ENCODE results near the gene KRTAP15-1.

Gene KRTAP15-1, protein sequence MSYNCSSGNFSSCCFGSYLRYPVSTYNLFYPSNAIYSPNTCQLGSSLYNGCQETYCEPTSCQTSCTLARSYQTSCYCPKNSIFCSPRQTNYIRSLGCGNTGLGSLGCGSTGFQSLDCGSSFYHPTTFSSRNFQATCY

DNA sequence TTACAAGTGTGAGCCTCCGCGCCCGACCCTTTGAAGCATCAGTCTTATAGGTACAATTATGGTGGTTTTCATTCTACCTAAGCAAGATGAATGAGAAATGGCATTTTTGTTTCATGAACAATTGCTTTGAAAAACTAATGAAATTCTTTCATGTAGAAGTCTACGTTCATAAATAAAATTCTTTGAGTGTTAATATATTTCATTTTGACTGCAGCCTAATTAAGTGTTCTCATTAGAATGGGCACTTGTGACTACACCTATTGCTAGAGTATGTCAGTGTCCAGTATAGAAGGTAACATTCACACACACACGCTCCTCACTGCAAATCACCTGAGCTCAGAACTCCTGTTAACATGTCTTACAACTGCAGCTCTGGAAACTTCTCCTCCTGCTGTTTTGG is at the start of gene KRTAP15-1:
TSS of gene KRTAP15-1 (plus strand) at position 301 of the 400 bp plus-strand sequence. CDS start at position 354, 53 bp downstream.
- DNase-seq (ENCODE audit: low read depth in 1 of 2, low spot score in 1 of 2) = no peak

DNA sequence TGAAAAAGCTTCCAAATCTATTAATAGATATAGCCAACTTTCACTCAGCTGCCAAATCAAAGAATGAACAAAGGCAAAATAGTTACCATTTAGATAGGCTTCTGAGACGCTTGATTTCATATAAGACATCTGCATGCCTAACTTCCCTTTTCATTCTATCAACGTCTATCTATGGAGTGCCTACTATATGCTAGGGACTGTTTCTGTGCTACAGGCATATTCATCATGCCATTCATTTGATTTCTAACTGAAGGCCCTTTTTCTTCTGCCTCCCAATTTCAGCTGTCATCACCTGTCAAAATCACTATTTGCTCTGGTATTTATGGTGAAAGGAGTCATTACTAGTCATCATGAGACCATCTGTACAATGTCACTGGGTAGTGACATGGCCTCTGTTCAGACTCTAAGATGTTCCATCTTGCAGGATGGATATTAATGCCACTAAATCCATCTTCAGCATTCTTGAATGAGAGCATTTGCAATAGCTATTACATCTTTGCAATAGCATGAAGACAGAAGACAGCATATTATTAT is 48.5 kb upstream of the KRTAP15-1 start:
- no peak for DNase-seq (ENCODE audit: low read depth in 1 of 2, low spot score in 1 of 2)

DNA sequence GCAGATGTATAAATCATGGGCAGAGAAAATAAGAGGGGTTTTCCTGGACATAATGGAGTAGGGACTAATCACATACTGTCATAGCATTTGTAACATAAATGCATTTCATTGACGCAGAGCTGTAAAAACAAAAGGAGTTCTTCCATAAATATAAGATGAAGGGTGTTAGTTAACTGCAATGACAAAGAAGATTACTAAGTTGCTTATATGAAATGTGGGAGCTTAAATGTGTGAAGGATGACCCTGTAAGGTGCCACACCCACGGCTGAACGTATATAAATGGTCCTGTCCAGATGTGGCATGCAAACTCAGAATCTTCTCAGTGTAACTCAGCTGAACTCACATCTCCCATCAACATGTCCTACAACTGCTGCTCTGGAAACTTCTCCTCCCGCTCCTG is 44.3 kb upstream of the KRTAP15-1 start, which contains the start of gene KRTAP13-1:
TSS of gene KRTAP13-1 (plus strand) at position 301 of the 400 bp plus-strand sequence. CDS start at position 357, 56 bp downstream.
- DNase-seq (ENCODE audit: low read depth in 1 of 2, low spot score in 1 of 2) = no peak

DNA sequence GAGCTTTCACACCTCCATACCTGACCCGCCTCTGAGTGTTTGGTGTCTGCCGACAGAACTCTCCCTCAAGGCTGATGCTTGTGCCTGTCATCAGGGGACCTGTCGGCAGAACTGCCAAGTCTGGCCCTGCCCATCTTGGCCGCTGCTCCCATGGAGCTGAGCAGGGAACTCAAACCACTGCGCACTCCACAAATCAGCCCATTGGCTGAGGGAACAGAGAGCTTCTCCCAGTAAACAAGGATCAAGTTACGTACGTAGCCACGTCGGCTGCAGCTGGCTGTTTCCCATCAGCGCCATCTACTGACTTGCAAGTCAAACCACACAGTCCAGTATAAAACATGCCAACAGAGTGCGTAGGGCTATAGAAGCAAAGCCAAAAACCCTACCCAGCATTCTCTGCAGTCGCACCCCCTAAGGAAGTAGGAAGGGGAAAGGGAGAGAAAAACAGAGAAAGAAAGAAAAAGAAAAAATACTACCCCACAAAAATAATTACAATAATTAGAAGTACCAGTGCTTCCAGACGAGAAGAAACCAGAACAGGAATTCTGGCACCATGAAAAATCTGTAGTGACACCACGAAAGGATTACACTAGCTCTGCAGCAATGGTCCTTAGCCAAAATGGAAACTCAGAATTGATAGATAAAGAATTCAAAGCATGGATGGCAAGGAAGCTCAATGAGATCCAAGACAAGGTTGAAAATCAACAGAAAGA is 31.1 kb upstream of the KRTAP15-1 start:
- DNase-seq (ENCODE audit: low read depth in 1 of 2, low spot score in 1 of 2) = no peak

DNA sequence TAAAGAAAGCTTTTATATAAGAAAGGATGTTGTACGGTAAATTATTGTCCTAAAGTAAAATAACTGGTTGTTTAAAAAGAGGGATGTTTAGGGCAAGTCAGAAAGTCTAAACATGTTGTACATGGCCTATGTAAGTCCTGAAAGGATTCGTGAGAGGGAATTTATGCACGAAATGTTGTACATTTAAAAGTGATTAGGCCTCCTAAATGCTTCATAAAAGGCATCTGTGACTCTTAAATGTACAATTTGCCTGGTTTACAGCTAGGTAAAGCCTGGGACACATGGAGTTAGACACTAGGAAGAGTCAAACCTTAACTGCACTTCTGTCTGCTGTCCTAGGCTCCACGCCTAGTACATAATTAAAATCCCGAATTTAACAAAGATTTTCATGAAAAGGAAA is 24.1 kb upstream of the KRTAP15-1 start:
- no peak for DNase-seq (ENCODE audit: low read depth in 1 of 2, low spot score in 1 of 2)

DNA sequence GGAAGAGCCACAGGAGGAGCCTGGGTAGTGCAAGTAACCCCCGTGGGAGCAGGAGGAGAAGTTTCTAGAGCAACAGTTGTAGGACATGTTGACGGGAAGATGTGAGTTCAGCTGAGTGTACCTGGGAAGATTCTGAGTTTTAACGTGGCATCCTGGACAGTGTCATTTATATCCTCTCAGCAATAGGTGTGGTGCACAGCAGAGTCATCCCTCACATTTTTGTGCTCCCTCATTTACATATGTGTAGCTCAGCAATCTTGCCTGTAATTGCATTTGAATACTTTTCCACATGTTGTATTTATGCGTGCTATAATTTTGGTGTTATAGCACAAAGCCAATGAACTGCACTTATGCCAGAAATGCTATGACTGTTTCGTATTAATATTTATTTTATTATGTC is 14.2 kb upstream of the KRTAP15-1 start, which contains the start of gene KRTAP13-3:
TSS of gene KRTAP13-3 (minus strand) at position 101 of the 400 bp plus-strand sequence. CDS start at position 87, 14 bp downstream.
- no peak for DNase-seq (ENCODE audit: low read depth in 1 of 2, low spot score in 1 of 2)

DNA sequence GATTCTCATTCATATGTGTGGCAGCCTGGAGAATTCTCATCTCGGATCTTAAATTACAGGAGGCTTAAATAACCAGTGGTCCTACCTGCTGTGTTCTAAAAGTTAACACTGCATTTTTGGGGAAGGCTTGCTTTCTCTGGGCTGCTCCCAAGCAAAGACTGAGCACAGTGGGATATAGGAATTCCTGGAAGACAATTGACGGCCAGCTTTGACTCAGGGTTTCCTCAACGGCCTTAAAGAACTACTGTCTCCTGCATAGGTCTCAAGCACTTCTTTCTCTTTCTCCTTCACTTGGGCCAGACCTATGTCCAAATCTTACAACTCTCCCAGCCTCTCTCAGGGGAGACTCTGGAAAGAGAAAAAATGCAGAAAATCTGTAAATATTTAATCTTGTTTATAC is 13.3 kb upstream of the KRTAP15-1 start:
- no peak for DNase-seq (ENCODE audit: low read depth in 1 of 2, low spot score in 1 of 2)

DNA sequence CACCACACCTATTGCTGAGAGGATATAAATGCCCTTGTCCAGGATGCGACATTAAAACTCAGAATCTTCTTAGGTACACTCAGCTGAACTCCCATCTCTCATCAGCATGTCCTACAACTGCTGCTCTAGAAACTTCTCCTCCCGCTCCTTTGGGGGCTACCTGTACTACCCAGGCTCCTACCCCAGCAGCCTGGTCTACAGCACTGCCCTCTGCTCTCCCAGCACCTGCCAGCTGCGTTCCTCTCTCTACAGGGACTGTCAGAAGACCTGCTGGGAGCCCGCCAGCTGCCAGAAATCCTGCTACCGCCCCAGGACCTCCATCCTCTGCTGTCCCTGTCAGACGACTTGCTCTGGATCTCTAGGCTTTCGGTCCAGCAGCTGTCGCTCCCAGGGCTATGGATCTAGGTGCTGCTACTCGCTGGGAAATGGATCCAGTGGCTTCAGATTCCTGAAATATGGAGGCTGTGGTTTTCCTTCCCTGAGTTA is 9.9 kb upstream of the KRTAP15-1 start, which contains the start of gene KRTAP13-4:
TSS of gene KRTAP13-4 (plus strand) at position 51 of the 486 bp plus-strand sequence. CDS start at position 107, 56 bp downstream.
- no peak for DNase-seq (ENCODE audit: low read depth in 1 of 2, low spot score in 1 of 2)

DNA sequence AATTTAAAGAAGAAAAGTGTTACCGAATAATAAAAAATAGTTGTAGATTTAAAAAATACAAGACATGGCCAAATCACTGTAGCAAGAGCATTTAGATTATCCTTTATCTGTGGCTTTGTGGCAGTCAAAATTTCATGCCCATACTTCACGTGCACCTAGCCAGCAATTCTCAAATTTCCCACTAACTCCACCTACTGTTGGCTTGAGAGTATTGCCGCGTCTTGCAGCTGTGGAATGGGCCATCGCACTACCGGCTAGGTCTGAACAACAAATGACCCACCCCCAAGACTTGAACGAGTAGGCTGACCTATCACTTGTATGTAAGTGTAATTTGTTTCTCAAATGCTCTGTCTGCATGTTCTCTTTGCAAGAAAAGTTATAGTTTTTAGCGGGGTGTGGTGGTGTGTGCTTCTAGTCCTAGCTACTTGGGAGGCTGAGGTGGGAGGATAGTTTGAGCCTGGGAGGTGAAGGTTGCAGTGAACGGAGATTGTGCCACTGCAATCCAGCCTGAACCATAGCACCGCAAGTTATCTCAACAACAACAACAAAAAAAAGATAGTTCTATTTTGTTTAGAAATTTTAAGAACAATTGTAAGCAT is 5.9 kb upstream of the KRTAP15-1 start:
- no peak for DNase-seq (ENCODE audit: low read depth in 1 of 2, low spot score in 1 of 2)

DNA sequence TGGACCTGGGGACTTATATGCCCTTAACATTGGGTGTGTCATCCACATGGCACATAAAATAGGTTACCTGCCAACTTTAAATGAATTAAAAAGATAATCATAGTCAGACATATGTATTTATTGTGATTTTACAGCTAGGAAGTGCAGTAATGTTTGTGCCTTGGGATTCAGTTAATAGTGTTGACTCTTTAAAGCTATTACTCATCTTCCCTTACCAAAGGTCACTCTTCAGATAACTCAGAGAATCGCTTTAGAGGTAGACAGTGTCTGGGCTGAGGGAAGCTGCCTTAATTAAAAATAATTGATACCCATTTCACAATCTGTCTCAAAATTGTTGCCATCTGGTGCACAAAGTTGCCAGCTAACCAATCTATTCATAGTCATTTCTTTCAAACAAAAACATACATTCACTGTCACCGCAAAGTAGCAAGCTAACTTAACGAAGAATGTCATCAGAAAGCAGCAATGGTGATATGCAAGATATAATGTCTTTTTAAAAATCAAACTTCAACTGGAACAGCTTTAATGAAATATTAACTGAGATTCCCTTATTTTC is 3.0 kb upstream of the KRTAP15-1 start:
- DNase-seq (ENCODE audit: low read depth in 1 of 2, low spot score in 1 of 2) = no peak

DNA sequence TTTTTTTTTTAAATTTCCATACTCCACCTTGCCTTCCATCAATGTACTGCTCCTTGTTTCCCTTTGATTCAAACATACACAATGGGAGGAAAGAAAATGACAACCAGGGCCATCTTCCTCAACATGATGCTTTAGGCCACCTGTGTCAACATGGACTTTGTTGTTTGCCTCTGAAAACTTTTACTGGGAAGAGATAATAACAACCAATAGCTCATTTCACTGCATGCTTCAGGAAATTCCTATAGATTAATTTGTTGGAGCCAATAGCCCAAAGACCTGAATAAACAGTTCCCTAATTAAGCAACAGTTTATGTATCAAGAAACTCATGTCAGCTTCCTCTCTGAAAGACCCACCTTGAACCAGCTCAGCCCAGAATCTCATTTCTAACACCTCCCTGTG is 3.2 kb downstream of the KRTAP15-1 start:
- no peak for DNase-seq (ENCODE audit: low read depth in 1 of 2, low spot score in 1 of 2)

DNA sequence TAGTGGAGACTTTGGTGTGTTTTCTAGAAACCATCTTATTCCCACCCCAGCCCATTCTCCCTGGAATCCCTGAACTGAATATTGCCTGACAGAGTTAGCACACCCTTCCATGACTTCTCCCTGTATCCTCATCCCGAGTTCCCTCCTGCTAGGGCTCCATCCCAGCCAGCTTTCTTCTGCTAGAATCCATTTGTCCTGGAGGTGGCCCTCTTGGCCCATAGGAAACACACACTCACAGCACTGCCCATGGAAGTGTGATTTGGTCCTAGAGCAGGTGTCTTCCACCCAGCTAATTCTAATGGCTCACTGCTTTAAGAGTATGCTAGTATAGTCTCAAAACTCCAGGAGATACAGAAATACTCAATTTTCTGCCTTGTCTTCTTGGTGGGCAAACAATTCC is 4.1 kb downstream of the KRTAP15-1 start:
- DNase-seq (ENCODE audit: low read depth in 1 of 2, low spot score in 1 of 2) = no peak

DNA sequence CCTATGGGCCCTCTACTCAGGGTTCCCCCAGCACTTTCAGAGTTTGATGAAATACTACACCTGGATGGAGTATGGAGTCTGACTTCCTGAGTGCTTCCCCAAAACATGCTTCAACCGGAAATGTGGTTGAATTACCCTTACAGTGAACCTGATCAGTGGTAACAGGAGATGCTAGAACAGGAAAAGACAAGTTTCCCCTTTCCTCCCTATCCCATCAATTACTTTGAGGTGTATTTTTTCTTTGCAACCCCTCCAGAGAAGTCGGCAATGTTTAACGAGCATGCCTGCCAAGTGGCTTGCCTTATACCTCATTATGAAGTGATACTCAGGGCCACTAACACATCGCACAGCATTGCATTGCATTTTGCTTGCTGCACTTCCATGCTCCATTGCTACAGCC is 7.0 kb downstream of the KRTAP15-1 start:
- no peak for DNase-seq (ENCODE audit: low read depth in 1 of 2, low spot score in 1 of 2)

DNA sequence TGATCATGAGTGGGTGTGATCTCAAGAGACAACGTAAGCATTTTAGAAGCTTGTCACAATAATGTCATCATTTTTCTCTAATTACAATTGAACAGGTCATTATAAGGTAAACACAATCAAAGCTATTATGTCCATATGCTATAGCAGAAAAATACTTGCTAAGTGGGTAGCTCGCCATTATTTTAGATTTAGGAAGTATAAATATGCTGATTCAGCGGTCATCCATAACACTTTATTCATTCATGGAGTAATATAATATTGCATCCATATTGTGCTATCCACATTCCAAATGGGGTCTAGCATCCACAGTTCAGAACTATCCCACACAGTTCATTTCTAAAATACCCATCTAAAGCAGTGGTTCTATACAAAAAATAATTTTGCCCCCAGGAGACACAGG is 8.4 kb downstream of the KRTAP15-1 start:
- DNase-seq (ENCODE audit: low read depth in 1 of 2, low spot score in 1 of 2) = no peak

DNA sequence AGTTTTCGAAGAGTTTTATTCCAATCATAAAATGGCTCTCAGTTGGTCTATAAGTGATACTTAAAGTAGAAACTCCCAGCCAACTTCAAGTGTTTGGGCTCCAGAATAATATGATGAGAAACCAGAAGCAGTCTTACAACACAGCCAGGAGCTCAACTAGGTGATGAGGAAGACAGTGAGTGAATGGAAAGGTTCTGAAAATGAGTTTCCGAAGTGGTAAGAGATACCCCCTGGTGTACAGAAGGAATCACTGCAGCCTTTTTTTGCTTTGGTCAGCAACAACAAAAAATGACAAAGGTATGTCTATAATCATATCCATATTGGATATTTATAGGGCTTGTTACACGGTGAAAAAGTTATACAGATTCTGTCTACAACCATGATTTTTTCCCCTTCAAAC is 23.6 kb downstream of the KRTAP15-1 start:
- DNase-seq (ENCODE audit: low read depth in 1 of 2, low spot score in 1 of 2) = no peak

DNA sequence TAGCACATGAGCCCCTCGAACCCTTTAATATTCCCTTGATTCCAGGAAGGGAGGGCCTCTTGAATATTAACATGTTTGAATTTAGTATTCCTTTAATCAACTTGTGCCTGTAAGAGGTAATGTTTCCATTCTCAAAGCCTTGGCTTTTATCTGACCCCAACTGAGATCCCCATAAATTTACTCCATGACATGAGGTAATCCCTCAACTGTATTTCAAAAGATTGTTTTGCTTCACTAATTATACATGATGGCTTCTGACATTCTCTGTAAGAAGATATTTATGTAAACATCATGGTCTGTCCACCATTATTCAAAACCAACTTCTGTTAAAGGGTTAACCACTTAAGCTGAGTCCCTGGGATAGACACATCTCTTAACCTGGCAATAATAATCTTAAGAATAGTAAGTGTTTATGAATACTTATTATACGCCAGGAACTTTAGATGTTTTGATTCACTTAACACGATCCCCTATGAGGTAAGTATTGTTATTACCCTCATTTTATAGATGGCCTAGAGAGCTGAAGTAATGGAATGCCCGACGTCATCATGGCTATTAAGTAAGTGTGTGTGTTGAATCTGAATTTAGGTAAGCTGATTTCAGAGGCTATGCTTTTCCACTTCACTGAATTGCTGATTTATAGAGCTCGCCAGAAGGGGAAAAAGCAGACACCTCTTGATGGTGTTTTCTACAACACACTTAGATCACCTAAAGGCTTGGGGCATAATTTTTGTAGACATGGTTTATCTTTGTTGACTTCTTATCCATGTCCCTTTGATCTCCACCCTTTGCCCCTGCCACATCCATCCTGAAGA is 29.0 kb downstream of the KRTAP15-1 start:
- DNase-seq (ENCODE audit: low read depth in 1 of 2, low spot score in 1 of 2) = no peak

DNA sequence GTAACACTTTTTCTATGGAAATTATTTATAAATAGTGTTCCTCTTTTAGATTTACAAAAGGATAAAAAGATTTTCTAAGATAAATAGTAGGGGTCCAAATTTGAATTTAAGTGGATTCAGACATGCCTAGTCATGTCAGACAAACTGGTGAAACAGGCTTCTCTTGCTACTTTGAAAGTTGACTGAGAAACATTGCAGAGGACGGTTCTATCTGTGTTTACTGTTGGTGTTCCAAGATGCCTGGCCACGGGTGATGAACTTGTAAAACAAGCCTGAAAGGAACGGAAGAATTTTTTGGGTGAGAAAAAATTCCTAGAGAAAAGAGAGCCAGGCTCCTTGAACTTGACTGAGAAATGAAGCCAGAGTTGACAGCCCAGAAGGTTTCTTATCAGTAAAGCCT is 37.9 kb downstream of the KRTAP15-1 start:
- no peak for DNase-seq (ENCODE audit: low read depth in 1 of 2, low spot score in 1 of 2)

DNA sequence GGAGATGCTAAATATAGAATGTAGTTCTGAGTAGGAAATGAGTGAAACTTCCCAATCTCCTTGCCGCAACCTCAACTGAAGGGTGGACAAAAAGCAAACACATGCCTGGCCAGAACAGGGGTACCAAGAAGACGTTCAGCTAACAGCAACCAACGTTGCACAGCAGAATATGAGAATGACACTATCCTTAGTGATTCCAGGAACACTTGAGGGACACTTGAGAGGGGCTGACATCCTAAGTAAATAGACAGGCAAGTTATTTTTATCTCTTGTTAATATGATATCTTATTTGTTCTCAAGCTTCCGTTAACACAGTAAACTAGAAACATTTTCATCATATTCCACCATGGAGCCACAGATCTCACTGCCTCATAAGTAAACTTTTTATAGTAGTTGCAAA is 39.2 kb downstream of the KRTAP15-1 start:
- DNase-seq (ENCODE audit: low read depth in 1 of 2, low spot score in 1 of 2) = no peak

DNA sequence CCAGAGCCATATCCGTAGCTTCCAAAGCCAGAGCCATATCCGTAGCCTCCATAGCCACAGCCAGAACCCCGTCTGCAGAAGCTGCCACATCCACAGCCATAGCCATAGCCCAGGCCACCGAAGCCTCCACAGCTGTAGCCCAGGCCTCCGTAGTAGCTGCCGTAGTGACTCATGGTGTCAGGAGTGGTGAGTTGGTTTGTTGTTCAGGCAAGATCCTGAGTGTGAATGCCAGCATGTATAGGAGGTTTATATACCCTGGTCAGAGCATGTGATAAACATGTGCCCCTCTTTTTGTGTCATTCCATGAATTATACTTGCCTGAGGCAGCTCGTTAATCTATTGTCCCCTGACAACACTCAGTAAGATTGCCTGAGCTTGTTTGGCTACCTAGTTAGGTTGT is 40.1 kb downstream of the KRTAP15-1 start, which contains the start of gene KRTAP19-1:
TSS of gene KRTAP19-1 (minus strand) at position 223 of the 400 bp plus-strand sequence. CDS start at position 173, 50 bp downstream.
- DNase-seq (ENCODE audit: low read depth in 1 of 2, low spot score in 1 of 2) = no peak

DNA sequence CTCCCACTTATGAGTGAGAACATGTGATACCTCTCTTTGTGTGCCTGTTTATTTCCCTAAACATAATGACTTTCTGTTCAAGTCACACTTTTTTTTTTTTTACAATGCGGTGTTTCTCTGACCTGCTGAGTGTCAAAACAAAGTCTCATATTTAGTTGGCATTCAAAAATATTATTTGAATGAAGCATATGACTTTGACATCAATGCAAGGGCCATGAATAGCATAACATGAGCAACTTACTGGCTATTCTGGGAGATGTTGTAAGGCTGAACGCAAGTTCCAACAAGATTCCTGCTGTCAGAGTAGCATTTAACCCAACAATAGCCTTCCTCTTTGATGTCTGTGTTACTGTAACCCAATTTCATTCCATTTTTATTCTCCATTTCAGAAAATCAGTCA is 42.1 kb downstream of the KRTAP15-1 start:
- DNase-seq (ENCODE audit: low read depth in 1 of 2, low spot score in 1 of 2) = no peak

DNA sequence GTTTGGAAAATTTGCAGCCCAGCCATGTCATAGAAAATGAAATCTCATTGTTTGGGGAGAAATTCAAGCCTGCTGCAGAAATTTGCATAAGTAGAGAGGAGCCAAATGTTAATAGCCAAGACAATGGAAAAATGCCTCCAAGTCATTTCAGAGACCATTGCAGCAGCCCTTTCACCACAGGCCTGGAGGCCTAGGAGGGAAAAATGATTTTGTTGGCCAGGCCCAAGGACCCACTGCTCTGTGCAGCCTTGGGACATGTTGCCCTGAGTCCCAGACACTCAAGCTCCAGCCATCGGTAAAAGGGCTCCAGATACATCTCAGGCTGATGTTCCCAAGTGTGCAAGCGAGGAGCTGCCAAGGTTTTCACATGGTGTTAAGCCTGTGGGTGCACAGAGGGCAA is 46.1 kb downstream of the KRTAP15-1 start:
- DNase-seq (ENCODE audit: low read depth in 1 of 2, low spot score in 1 of 2) = no peak
